Lung (tissue), 12 donors: ENCODE results near the gene MTA2. TPM values are rescaled to one million over a fixed set of nuclear protein-coding genes. Genes with fewer than 3 reads are reported as not detected.
A peak's percentile ranks its signal among the peaks of the same experiment; 100 is the strongest.

Experiments used
- ATAC-seq: fragments of 200-7000 bp; cut with Tn5 transposase; one replicate; pipeline ENCODE4 v1.9.1; 2020; ENCODE audit warnings: moderate number of reproducible peaks; ENCODE audit not compliant: insufficient read depth, low FRiP score
- DNase-seq, 3 donors: peaks; one replicate each; pipeline ENCODE4 v3.0.0-alpha.2; 2013 to 2017
- H3K27ac ChIP-seq, 2 donors: one replicate each; pipeline ENCODE4 v1.5.1; 2013; ENCODE audit warnings: mild to moderate bottlenecking in 2 of 2, moderate library complexity in 2 of 2, control low read depth in 1 of 2, inconsistent platforms in 1 of 2, low read depth in 1 of 2, low read length in 1 of 2
- H3K27me3 ChIP-seq, 3 donors: one replicate each; pipeline ENCODE4 v1.5.1; 2013; ENCODE audit warnings: low read length in 2 of 3; ENCODE audit not compliant: control insufficient read depth in 3 of 3, insufficient read depth in 3 of 3
- H3K36me3 ChIP-seq, 4 donors: one replicate each; pipeline ENCODE4 v1.5.1; 2013; ENCODE audit warnings: low read length in 4 of 4, mild to moderate bottlenecking in 1 of 4, moderate library complexity in 1 of 4; ENCODE audit not compliant: control insufficient read depth in 4 of 4, insufficient read depth in 4 of 4
- H3K4me1 ChIP-seq, 5 donors: one replicate each; pipeline ENCODE4 v1.5.1; 2013; ENCODE audit warnings: low read length in 5 of 5, mild to moderate bottlenecking in 2 of 5, moderate library complexity in 1 of 5; ENCODE audit not compliant: control insufficient read depth in 5 of 5, insufficient read depth in 5 of 5
- H3K4me3 ChIP-seq: one replicate; pipeline ENCODE4 v1.5.1; 2013; ENCODE audit warnings: mild to moderate bottlenecking, control low read depth, moderate library complexity
- H3K9ac ChIP-seq, 2 donors: one replicate each; pipeline ENCODE4 v1.5.1; 2013; ENCODE audit warnings: low read length in 2 of 2, control low read depth in 1 of 2; ENCODE audit not compliant: insufficient read depth in 1 of 2
- H3K9me3 ChIP-seq, 4 donors: one replicate each; pipeline ENCODE4 v1.5.1; 2013; ENCODE audit warnings: low read length in 3 of 4, mild to moderate bottlenecking in 1 of 4, moderate library complexity in 1 of 4; ENCODE audit not compliant: control insufficient read depth in 4 of 4, insufficient read depth in 3 of 4
- WGBS, 2 donors: extraction: QIAGEN DNeasy Blood & Tissue Kit; methylation state at CpG; one replicate each; pipeline ENCODE4 v1.1.7; 2013; 5-methylcytosine and 5-hydroxymethylcytosine counted together
- polyA plus RNA-seq, 2 donors: library from polyadenylated mRNA; stranded (reverse); fragments of 200-250 nt; gene quantifications; one replicate each; pipeline ENCODE4 v1.2.1, GENCODE V29; 2013
- total RNA-seq, 2 donors: library from RNA; depleted of rRNA in 1 of 2; stranded (reverse); fragments of >200 nt in 1 of 2; gene quantifications; one replicate each; pipeline ENCODE4 v1.2.1, GENCODE V29; 2014 to 2021
- TF ChIP-seq, protein P1 (sequence below): IDR thresholded peaks from 2 replicates; pipeline ENCODE4 v1.5.1; 2012; ENCODE audit warnings: mild to moderate bottlenecking; ENCODE audit errors: control extremely low read depth, extremely low read depth
- donor health status: control.
- donor health status: control.
- donor health status: Bipolar disorder and iron deficiency.
- donor health status: healthy.
- donor health status: DM: yes; HTN: yes; CAD: no.

The MTA2 gene
- total and polyA plus RNA-seq, 4 donors, result 53.7 to 74.4 (median 59.6) TPM

- DNase-seq (peak; percentile 99), ATAC-seq (peak; percentile 98)
- TF ChIP-seq, protein P1, sequence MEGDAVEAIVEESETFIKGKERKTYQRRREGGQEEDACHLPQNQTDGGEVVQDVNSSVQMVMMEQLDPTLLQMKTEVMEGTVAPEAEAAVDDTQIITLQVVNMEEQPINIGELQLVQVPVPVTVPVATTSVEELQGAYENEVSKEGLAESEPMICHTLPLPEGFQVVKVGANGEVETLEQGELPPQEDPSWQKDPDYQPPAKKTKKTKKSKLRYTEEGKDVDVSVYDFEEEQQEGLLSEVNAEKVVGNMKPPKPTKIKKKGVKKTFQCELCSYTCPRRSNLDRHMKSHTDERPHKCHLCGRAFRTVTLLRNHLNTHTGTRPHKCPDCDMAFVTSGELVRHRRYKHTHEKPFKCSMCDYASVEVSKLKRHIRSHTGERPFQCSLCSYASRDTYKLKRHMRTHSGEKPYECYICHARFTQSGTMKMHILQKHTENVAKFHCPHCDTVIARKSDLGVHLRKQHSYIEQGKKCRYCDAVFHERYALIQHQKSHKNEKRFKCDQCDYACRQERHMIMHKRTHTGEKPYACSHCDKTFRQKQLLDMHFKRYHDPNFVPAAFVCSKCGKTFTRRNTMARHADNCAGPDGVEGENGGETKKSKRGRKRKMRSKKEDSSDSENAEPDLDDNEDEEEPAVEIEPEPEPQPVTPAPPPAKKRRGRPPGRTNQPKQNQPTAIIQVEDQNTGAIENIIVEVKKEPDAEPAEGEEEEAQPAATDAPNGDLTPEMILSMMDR, result no peak
- Histone ChIP-seq H3K36me3 (peaks cover 0 to 24% (median 18%) of the 10 kb centered on the region in 4 donors), H3K27me3 (no peaks in the 10 kb centered on the region), H3K4me1 (peaks cover 0 to 14% (median 6%) of the 10 kb centered on the region in 5 donors), H3K9ac (peak within 1 kb of the TSS; percentile 80 to 89), H3K9me3 (no peaks in the 10 kb centered on the region), H3K4me3 (peak within 1 kb of the TSS; percentile 81), H3K27ac (peak within 1 kb of the TSS; percentile 92)
- WGBS, 2 donors, result 0% methylated on average over 72 to 73 of the region's 73 CpGs
Measured at GRCh38 chr11:62645946-62646824, 44.5 kb upstream of the MTA2 start, which contains the start of gene GANAB. Gene GANAB (minus strand): TSS chr11:62646613. CDS start chr11:62646599, 14 bp downstream.

DNA sequence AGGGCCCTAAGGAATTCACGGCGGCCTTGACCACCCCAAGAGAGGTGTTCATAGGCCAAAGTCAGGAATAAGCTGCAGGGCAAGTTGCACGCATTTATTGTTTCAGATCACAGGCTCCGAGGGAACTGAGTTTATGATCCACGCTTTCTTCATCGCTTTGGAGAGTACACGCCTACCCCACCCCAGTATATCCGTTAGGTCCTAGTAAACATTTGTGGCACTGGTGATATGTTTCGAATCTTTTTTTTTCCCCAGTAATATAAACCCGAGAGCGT, 43.9 kb upstream of the MTA2 start:
- no peaks in the 10 kb centered on the region for H3K27me3 ChIP-seq
- peaks cover 0 to 24% (median 18%) of the 10 kb centered on the region in 4 donors for H3K36me3 ChIP-seq
- H3K9ac ChIP-seq, result peak overlapping the region; percentile 80 to 89
- peak overlapping the region; percentile 81 for H3K4me3 ChIP-seq
- WGBS, 2 donors, result 14 to 19% methylated on average over 11 of the region's 11 CpGs
- H3K9me3 ChIP-seq, result no peaks in the 10 kb centered on the region
- DNase-seq, result no peak
- H3K27ac ChIP-seq, result peak overlapping the region; percentile 92
- TF ChIP-seq, protein P1, result no peak
- peaks cover 0 to 14% (median 6%) of the 10 kb centered on the region in 5 donors for H3K4me1 ChIP-seq
- ATAC-seq, result no peak

- DNase-seq (no peak), ATAC-seq (no peak)
- Histone ChIP-seq H3K9ac (no peak overlapping the region), H3K4me3 (no peak overlapping the region), H3K27ac (no peak overlapping the region), H3K9me3 (no peaks in the 10 kb centered on the region), H3K4me1 (peaks cover 0 to 14% (median 6%) of the 10 kb centered on the region in 5 donors), H3K27me3 (no peaks in the 10 kb centered on the region), H3K36me3 (peaks cover 0 to 23% (median 17%) of the 10 kb centered on the region in 4 donors)
- TF ChIP-seq, protein P1, result no peak
- 78 to 85% methylated on average over 8 of the region's 8 CpGs for WGBS, 2 donors
Measured at GRCh38 chr11:62644220-62644619, 42.6 kb upstream of the MTA2 start.
